Stimulated activated CD4-positive, alpha-beta T cell treated with anti-CD3 and anti-CD28 coated beads, Interleukin-2, amount 100 ng/mL, for 24 hours (primary cell): ENCODE data around the gene GSG1.

Experiments
- DNase-seq, 2 donors: peaks; one replicate each; pipeline ENCODE4 v3.0.0-alpha.2; 2020

GSG1 gene

GRCh38 chr12:13119826-13120225 is 16.4 kb upstream of the GSG1 start:
- no peak for DNase-seq

- DNase-seq, result no peak
Measured at GRCh38 chr12:13117029-13117428, 13.6 kb upstream of the GSG1 start.

GRCh38 chr12:13116259-13116658 is 12.8 kb upstream of the GSG1 start:
- no peak for DNase-seq

GRCh38 chr12:13114251-13115052 is 11.0 kb upstream of the GSG1 start:
- no peak for DNase-seq

GRCh38 chr12:13112968-13113367 is 9.5 kb upstream of the GSG1 start:
- DNase-seq, result no peak

GRCh38 chr12:13106666-13107065 is 3.2 kb upstream of the GSG1 start:
- DNase-seq, result no peak

GRCh38 chr12:13105781-13106180 is 2.3 kb upstream of the GSG1 start:
- no peak for DNase-seq

GRCh38 chr12:13104409-13104808 is 942 bp upstream of the GSG1 start:
- DNase-seq, result no peak

GRCh38 chr12:13102461-13103195 is 839 bp downstream of the GSG1 start:
- no peak for DNase-seq

- peak in 1 of 2 donors; percentile 22 for DNase-seq
Measured at GRCh38 chr12:13101821-13102375, 1.6 kb downstream of the GSG1 start.

GRCh38 chr12:13100882-13101769 is 2.3 kb downstream of the GSG1 start:
- DNase-seq, result peak; percentile 87

GRCh38 chr12:13100605-13100881 is 2.9 kb downstream of the GSG1 start:
- no peak for DNase-seq

GRCh38 chr12:13099844-13100604 is 3.4 kb downstream of the GSG1 start:
- no peak for DNase-seq

GRCh38 chr12:13099066-13099843 is 4.2 kb downstream of the GSG1 start:
- no peak for DNase-seq

GRCh38 chr12:13097491-13098011 is 5.9 kb downstream of the GSG1 start:
- DNase-seq, result no peak

- no peak for DNase-seq
Measured at GRCh38 chr12:13095266-13095995, 8.0 kb downstream of the GSG1 start.

- no peak for DNase-seq
Measured at GRCh38 chr12:13094367-13094766, 9.1 kb downstream of the GSG1 start.

GRCh38 chr12:13093848-13094220 is 9.6 kb downstream of the GSG1 start:
- DNase-seq, result no peak

GRCh38 chr12:13093191-13093847 is 10.1 kb downstream of the GSG1 start:
- DNase-seq, result no peak

- no peak for DNase-seq
Measured at GRCh38 chr12:13091832-13092231, 11.6 kb downstream of the GSG1 start.
